ENCODE measurements around the gene DGKI. TPM values are rescaled to one million over a fixed set of nuclear protein-coding genes. Genes with fewer than 3 reads are reported as not detected.

Gene DGKI
- total RNA-seq, 2 donors from 2014 or later, result 0.04 to 0.64 TPM

GRCh38 chr7:137579913-137580640 is 266.7 kb downstream of the DGKI start:
- Histone ChIP-seq H3K9ac (ENCODE audit: extremely low read depth, low read length, poor library complexity, severe bottlenecking) (no peak overlapping the region), H3K27me3 (ENCODE audit: control insufficient read depth, insufficient read depth, low read length, poor library complexity, severe bottlenecking) (peaks cover 17% of the 10 kb centered on the region), H3K27ac (ENCODE audit: low read depth, low read length) (no peak overlapping the region), H3K4me3 (ENCODE audit: low read length) (no peak overlapping the region), H3K9me3 (ENCODE audit: control insufficient read depth, low read length) (no peaks in the 10 kb centered on the region), H3K36me3 (ENCODE audit: control insufficient read depth, insufficient read depth, low read length) (no peaks in the 10 kb centered on the region), H3K4me1 (ENCODE audit: control insufficient read depth, insufficient read depth, low read length) (peaks cover 3% of the 10 kb centered on the region)
- H3K4me1 Mint-ChIP-seq, result peaks cover 9% of the 10 kb centered on the region
- H3K27ac Mint-ChIP-seq, result no peak overlapping the region
- no peaks in the 10 kb centered on the region for H3K36me3 Mint-ChIP-seq (ENCODE audit: low read depth)
- no peak overlapping the region for H3K4me3 Mint-ChIP-seq
- DNase-seq, result no peak
- 83 to 96% methylated on average over 1 to 2 of the region's 2 CpGs for WGBS, 2 experiments (ENCODE audit: insufficient coverage in 1 of 2, insufficient read length in 1 of 2)
- H3K9me3 Mint-ChIP-seq, result no peaks in the 10 kb centered on the region
- H3K27me3 Mint-ChIP-seq (ENCODE audit: insufficient read depth), result peaks cover 35% of the 10 kb centered on the region
- TF ChIP-seq, protein P1, sequence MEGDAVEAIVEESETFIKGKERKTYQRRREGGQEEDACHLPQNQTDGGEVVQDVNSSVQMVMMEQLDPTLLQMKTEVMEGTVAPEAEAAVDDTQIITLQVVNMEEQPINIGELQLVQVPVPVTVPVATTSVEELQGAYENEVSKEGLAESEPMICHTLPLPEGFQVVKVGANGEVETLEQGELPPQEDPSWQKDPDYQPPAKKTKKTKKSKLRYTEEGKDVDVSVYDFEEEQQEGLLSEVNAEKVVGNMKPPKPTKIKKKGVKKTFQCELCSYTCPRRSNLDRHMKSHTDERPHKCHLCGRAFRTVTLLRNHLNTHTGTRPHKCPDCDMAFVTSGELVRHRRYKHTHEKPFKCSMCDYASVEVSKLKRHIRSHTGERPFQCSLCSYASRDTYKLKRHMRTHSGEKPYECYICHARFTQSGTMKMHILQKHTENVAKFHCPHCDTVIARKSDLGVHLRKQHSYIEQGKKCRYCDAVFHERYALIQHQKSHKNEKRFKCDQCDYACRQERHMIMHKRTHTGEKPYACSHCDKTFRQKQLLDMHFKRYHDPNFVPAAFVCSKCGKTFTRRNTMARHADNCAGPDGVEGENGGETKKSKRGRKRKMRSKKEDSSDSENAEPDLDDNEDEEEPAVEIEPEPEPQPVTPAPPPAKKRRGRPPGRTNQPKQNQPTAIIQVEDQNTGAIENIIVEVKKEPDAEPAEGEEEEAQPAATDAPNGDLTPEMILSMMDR (conservative IDR thresholded peaks at IDR 0.05), result no peak

DNA sequence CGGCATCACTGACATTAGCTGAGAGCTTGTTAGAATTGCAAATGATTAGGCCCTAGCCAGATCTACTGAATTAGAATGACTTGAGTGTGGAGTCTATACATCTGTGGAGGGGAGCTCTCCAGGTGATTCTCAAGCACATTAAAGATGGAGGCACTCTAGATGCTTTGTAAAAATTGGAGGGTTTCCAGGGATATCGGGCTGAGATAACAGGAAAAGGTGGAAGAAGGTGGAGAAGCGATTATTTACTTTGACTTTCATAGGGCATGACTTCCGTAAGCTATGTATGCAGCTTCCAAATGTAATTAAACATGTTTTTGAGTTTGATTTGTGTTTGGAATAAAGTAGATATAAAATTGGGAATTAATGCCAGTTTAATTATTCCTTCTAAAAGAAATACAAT is 268.2 kb downstream of the DGKI start:
- Histone ChIP-seq H3K9ac (ENCODE audit: extremely low read depth, low read length, poor library complexity, severe bottlenecking) (no peak overlapping the region), H3K27me3 (ENCODE audit: control insufficient read depth, insufficient read depth, low read length, poor library complexity, severe bottlenecking) (peaks cover 15% of the 10 kb centered on the region), H3K27ac (ENCODE audit: low read depth, low read length) (no peak overlapping the region), H3K4me3 (ENCODE audit: low read length) (no peak overlapping the region), H3K4me1 (ENCODE audit: control insufficient read depth, insufficient read depth, low read length) (no peaks in the 10 kb centered on the region), H3K9me3 (ENCODE audit: control insufficient read depth, low read length) (no peaks in the 10 kb centered on the region), H3K36me3 (ENCODE audit: control insufficient read depth, insufficient read depth, low read length) (no peaks in the 10 kb centered on the region)
- DNase-seq, result no peak
- Mint-ChIP-seq H3K27me3 (ENCODE audit: insufficient read depth) (peaks cover 24% of the 10 kb centered on the region), H3K4me1 (peaks cover 5% of the 10 kb centered on the region), H3K9me3 (no peaks in the 10 kb centered on the region), H3K36me3 (ENCODE audit: low read depth) (no peaks in the 10 kb centered on the region), H3K27ac (no peak overlapping the region), H3K4me3 (no peak overlapping the region)
- WGBS, 2 experiments (ENCODE audit: insufficient coverage in 1 of 2, insufficient read length in 1 of 2), result 91 to 95% methylated on average over 4 of the region's 4 CpGs
- TF ChIP-seq, protein P1 (conservative IDR thresholded peaks at IDR 0.05), result no peak

DNA sequence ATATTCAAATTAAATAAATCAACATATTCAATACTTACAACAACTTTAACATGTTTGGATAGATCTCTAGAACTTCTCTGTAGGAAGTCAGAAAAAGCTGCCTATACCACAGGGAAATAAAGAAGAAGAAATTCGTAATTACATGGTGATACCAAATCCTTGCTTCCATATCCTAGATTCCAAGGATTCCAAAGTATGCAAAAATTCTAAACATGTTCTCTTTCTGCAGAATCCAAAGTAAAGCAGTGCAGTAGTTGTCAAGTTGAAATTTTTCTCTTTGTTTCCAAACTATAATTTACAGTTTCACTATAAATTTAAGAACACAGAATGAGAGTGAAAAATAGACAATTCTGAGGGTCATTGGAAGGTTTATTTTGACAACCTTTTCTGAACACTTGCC is 269.6 kb downstream of the DGKI start:
- TF ChIP-seq, protein P1 (conservative IDR thresholded peaks at IDR 0.05), result no peak
- Histone ChIP-seq H3K27me3 (ENCODE audit: control insufficient read depth, insufficient read depth, low read length, poor library complexity, severe bottlenecking) (peaks cover 7% of the 10 kb centered on the region), H3K36me3 (ENCODE audit: control insufficient read depth, insufficient read depth, low read length) (no peaks in the 10 kb centered on the region), H3K4me3 (ENCODE audit: low read length) (no peak overlapping the region), H3K9me3 (ENCODE audit: control insufficient read depth, low read length) (no peaks in the 10 kb centered on the region), H3K4me1 (ENCODE audit: control insufficient read depth, insufficient read depth, low read length) (no peaks in the 10 kb centered on the region), H3K9ac (ENCODE audit: extremely low read depth, low read length, poor library complexity, severe bottlenecking) (no peak overlapping the region), H3K27ac (ENCODE audit: low read depth, low read length) (no peak overlapping the region)
- DNase-seq, result no peak
- peaks cover 12% of the 10 kb centered on the region for H3K27me3 Mint-ChIP-seq (ENCODE audit: insufficient read depth)
- 89% methylated on average over 1 of the region's 1 CpG; no CpG with 5 or more reads in 1 of the 2 experiments for WGBS, 2 experiments (ENCODE audit: insufficient coverage in 1 of 2, insufficient read length in 1 of 2)
- no peak overlapping the region for H3K27ac Mint-ChIP-seq
- no peaks in the 10 kb centered on the region for H3K9me3 Mint-ChIP-seq
- peaks cover 5% of the 10 kb centered on the region for H3K4me1 Mint-ChIP-seq
- H3K36me3 Mint-ChIP-seq (ENCODE audit: low read depth), result no peaks in the 10 kb centered on the region
- no peak overlapping the region for H3K4me3 Mint-ChIP-seq
